ENCODE results near the gene VPS26B.
"Not testable (repeated sequence)": the region's sequence is repeated elsewhere in the genome, so short reads cannot be mapped to it uniquely, and the experiment has no call there.

DNA sequence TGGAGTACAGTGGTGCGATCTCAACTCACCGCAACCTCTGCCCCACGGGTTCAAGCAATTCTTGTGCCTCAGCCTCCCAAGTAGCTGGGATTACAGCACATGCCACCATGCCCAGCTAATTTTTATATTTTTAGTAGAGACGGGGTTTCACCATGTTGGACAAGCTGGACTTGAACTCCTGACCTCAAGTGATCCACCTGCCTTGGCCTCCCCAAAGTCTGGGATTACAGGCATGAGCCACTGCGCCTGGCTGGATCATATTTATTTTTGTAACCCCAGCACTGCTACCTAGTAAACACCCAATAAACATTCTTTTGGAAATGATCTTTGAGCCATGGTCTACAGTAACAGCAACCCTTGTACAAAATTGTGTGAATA, 30.7 kb downstream of the VPS26B start:
- TF ChIP-seq, protein P1, sequence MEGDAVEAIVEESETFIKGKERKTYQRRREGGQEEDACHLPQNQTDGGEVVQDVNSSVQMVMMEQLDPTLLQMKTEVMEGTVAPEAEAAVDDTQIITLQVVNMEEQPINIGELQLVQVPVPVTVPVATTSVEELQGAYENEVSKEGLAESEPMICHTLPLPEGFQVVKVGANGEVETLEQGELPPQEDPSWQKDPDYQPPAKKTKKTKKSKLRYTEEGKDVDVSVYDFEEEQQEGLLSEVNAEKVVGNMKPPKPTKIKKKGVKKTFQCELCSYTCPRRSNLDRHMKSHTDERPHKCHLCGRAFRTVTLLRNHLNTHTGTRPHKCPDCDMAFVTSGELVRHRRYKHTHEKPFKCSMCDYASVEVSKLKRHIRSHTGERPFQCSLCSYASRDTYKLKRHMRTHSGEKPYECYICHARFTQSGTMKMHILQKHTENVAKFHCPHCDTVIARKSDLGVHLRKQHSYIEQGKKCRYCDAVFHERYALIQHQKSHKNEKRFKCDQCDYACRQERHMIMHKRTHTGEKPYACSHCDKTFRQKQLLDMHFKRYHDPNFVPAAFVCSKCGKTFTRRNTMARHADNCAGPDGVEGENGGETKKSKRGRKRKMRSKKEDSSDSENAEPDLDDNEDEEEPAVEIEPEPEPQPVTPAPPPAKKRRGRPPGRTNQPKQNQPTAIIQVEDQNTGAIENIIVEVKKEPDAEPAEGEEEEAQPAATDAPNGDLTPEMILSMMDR (conservative IDR thresholded peaks at IDR 0.05) = not testable (repeated sequence)
- TF ChIP-seq EZH2 (IDR thresholded peaks at IDR 0.05; ENCODE audit: low read depth) = not testable (repeated sequence)

Measured in PC-9 (cell line).